ENCODE results near the gene MAGIX.

DNA sequence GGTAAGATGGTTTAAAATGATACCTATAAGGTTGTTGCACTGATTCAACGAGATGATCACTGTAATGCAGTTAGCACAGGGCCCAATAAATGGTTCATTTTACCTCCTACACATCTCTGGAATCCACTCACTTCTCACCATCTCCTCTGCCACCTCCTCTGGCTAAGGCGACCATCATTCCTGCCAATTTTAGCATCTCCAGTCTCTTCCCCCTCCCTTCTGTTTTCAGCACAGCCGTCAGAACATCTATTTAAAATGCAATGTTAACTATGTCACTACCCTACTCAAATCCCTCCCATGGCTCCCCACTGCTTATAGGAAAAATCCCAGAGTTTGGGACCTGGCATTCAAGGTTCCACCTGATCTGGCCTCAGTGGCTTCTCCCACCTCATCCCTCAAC is 41.0 kb downstream of the MAGIX start:
- TF ChIP-seq MAX (IDR thresholded peaks at IDR 0.05; ENCODE audit: low read depth) = no peak
- no peak for TF ChIP-seq GABPA (IDR thresholded peaks at IDR 0.05; ENCODE audit: low read depth)
- TF ChIP-seq GATA2 (CRISPR knock-in tag; IDR thresholded peaks at IDR 0.05) = no peak
- TF ChIP-seq EP300 (IDR thresholded peaks at IDR 0.05; ENCODE audit: borderline replicate concordance in 1 of 2, low read depth in 1 of 2, low read length in 1 of 2) = no peak
- TF ChIP-seq, protein P1, sequence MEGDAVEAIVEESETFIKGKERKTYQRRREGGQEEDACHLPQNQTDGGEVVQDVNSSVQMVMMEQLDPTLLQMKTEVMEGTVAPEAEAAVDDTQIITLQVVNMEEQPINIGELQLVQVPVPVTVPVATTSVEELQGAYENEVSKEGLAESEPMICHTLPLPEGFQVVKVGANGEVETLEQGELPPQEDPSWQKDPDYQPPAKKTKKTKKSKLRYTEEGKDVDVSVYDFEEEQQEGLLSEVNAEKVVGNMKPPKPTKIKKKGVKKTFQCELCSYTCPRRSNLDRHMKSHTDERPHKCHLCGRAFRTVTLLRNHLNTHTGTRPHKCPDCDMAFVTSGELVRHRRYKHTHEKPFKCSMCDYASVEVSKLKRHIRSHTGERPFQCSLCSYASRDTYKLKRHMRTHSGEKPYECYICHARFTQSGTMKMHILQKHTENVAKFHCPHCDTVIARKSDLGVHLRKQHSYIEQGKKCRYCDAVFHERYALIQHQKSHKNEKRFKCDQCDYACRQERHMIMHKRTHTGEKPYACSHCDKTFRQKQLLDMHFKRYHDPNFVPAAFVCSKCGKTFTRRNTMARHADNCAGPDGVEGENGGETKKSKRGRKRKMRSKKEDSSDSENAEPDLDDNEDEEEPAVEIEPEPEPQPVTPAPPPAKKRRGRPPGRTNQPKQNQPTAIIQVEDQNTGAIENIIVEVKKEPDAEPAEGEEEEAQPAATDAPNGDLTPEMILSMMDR (IDR thresholded peaks at IDR 0.05) = no peak
- TF ChIP-seq USF2 (IDR thresholded peaks at IDR 0.05; ENCODE audit: borderline replicate concordance, low read depth, low read length) = no peak
- TF ChIP-seq YY1 (IDR thresholded peaks at IDR 0.05; ENCODE audit: low read depth) = no peak
- TF ChIP-seq TAF1 (IDR thresholded peaks at IDR 0.05; ENCODE audit: borderline replicate concordance, low read depth, low read length) = no peak
- TF ChIP-seq POLR2AphosphoS5 (IDR thresholded peaks at IDR 0.05; ENCODE audit: low read depth, low read length) = no peak
- TF ChIP-seq REST (IDR thresholded peaks at IDR 0.05; ENCODE audit: low read depth, low read length) = no peak

Data from SK-N-SH (cell line).